Measurements from ENCODE around the gene TOM1L2.

Gene TOM1L2

DNA sequence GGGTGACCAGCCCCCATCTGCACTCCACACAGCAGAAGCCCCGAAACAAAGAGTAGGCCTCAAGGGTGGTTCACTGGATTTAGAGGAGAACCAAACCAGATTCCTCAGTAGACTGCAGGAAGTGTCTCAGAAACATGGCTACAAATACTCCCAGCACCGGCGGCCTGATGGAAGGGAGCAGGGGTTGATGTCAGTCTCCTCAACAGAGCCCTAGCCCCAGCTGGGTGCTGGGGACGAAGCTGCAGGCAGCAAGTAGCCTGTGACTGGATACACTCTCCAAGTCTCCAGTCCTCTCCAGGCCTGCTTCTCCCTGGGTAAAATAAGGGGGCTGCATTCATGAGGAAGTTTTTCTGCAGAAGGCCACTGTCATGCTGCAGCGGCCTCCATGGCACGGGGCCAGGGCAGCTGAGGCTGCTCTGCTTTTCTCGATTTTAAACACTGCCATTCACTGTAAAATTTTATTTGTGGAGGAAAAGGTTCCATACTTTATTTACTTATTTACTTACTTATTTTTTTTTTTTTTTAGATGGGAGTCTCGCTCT lies 98.7 kb downstream of the TOM1L2 start:
- no peak for DNase-seq (ENCODE audit: low read depth)

DNA sequence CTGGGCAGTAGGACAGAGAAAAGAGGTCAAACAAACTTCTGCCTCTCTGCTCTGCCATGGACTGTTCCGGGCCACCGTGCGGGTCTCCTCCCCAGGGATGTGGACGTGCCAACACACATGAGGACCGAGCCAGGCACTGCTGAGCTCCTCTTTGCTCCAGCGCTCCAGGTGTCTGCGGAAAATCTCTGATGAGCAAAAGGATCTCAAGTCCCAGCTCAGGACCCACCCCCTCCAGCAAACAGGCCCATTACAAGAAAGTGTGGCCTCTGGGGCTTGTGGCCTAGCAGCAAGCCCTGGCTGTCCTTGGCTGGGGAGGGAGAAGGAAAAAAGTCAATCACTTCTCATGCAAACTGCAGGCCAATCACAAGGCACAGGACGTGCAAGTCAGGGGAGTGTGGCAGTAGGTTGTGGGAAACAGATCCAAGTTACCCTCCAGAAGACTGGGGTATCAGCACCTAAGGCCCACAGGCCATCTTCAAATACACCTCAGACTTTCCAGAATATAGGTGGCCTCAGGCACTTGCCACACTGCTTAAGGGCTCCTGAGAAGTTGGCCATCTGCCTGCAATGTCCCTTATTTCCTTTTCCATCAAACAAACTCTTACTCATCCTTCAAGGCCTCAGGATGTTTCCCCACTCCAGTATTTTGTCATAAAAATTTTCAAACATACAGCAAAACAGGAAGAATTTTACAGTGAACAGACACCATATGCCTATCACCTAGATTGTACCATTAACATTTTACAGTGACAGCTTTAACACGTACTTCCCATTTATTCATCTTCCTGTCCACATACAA lies 99.5 kb downstream of the TOM1L2 start:
- no peak for DNase-seq (ENCODE audit: low read depth)

DNA sequence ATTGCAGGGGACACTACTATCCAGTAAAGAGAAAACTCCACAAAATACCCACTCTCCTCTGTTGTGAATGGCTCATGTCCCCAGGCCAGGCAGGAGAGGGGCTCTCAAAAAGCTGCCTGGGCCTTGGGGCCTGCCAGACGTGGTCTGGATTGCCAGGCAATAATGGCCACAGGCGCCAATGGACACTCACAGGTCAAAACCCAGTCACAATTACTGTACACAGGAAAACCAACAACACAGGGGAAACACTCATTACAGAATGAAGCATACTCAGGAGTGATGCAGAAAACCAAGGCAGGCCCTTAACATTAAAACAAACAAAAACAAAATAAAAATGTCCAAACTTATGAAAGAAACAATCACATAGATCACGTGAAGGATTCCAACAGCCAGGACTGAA lies 100.3 kb downstream of the TOM1L2 start:
- no peak for DNase-seq (ENCODE audit: low read depth)

DNA sequence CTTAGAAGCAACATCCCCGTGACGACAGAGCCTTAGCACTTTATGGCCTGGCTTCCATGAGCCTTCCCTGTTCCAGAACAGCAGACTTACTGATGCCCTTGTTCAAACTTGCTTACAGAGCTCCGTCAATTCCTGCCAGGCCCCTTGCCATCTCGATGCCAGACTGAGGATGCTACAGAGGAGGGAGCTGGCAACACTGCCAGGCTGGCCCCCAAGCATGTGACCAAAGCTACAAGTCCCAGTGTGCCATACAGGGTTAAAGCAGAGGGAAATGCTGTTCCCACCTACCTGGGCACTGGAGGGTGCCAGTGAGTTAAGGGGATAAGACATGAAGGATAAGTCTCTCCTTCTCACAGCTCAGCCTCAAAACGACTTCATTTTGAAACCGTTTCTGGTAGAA lies 102.0 kb downstream of the TOM1L2 start:
- DNase-seq (ENCODE audit: low read depth): no peak

DNA sequence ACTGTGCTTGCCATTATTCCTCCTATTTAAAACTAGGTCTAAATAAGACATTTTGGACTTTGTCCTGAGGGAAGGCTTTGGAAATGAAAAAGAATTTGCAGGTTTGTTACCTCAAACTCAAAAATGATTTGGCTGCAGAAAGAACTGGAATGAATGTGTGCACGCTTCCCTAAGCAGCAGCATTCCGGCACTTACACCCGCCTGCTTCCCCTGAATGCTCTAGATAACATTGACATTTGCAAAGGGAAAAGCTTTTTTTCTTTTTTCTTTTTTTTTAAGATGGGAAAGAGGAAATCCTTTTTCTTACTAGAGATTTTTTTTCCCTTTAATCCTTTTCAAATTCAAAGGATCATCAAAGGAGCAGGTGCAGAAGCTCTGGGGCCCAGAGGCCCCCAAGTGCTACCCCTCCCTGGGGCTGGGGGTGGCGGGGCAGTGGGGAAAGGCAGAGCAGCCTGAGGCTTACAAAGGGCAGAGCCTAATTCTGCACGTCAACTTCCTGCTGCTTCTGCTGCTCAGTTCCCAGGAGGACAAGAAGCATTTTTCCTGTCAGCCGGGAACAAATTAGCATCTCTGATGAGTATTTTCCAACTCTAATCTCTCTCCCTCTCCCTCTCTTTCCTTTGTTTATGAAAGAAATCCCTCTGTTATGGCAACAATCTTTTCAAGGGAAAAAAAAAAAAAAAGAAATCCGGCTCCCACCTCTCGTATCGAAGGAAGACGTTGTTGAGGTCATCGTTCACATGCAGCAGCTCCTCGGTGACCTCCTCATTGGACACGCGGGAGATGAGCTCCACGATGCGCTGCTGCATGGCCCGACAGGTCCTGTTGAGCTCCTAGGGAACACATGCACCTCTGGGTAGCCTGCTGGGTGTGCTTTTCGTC lies 103.3 kb downstream of the TOM1L2 start:
- no peak for DNase-seq (ENCODE audit: low read depth)

DNA sequence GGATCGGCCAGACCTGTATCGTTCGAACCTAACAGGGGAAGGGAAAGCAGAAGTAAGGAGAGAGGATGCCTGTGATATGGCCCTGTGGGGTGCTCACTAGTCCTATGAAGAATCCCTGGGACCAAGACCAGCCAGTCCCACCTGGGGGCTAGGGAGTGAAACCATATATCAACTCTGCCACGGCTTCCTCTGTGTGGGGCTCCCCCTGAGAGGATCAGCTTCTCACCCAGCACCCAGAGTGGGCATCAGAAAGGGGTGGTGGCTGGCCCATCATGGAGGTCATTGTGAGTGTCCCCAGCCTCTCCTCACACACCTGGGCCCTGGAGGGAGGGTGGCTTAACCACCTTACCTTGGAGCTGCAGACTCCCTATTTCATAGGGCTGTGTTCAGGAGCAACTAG lies 105.3 kb downstream of the TOM1L2 start:
- DNase-seq (ENCODE audit: low read depth): no peak

DNA sequence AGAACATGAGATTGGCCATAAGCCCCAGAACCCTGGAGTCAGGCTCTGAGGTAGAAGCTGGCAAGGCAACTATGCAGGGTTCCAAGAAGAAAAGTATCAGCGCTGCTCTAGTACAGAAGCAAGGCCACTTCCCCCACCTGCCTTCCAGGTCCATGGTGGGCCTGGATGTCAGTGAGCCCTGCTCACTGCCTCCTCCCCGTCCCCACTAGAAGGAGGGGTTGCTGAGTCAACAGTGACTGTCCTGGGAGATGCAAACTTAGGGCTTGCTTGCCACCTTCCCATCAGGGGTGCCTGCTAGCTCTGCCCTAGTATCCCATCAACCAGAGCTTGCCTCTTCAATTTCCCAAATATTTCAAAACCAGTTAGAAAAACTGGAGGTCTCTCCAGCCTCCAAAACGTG lies 105.8 kb downstream of the TOM1L2 start:
- no peak for DNase-seq (ENCODE audit: low read depth)

DNA sequence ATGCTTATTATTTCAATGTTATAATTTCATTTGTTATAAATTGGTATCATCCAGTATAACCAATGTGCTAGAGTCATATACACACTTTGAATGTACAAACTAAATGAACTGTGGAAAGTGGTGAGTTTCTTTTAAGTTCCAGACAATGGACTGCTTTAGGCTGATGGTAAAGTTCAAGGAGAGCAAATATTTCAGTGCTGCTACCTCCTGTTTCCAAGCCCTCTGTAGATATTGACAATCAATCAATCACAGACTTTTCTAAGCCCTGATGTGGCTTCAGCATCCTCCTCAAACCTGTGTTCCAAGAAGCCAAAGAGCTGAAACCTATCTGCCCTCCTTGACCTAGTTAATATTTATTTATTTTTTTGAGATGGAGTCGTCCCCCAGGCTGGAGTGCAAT lies 107.2 kb downstream of the TOM1L2 start:
- no peak for DNase-seq (ENCODE audit: low read depth)

DNA sequence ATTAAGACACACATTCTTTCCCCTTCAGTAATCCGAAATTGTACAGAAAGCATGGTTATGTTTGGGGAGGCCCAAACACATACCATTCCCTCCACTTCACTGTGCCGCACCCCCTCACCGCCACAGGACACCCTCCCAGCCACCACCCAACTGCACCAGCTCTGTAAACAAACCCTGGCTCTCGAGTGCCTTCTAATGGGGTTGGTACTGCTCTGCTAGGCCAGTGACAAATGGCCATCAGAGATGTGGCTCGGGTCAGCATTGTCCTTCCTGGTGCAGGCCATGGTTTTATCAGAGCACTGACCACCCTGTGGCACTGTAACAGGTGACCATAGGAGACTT lies 111.5 kb downstream of the TOM1L2 start:
- no peak for DNase-seq (ENCODE audit: low read depth)

DNA sequence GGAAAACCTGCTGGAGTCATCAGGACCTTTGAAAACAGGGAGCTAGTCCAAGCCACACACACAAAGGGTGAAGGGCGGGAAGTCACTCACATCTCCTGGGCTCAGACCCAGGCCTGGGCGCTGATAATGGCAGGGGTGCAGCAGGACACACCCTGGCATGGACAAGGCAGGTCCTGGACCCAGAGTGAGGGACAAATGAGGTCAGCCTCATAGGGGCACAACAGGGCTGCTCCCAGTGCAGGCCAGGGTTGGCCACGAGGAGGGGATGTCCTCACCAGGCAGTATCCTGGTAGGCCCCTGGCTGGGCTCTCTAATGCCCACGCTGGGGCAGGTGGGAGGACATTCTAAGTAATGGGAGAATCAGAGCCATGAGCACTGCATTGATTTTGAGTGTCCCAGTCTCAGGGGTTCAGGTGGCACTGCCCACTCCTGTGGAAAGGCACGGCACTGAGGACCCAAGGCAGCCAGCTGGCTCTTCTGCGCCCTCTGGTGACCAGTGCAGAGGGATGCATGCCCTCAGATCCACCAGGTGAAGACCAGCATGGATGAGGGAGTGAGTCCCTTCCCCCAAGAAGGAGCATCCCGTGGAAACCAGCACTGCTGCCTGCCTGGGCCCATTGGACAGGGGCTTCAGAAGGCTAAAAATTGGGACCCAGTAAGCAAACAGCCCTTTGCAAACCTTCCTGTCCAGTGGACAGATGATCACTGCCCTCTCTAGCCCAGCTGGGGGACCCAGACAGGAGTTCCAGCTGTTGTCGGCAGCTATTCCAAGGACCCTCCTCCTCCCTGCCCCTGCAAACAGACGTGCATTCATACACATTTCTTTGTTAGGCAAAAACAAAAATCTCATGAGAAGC lies 112.1 kb downstream of the TOM1L2 start:
- peak; percentile 35 for DNase-seq (ENCODE audit: low read depth)

DNA sequence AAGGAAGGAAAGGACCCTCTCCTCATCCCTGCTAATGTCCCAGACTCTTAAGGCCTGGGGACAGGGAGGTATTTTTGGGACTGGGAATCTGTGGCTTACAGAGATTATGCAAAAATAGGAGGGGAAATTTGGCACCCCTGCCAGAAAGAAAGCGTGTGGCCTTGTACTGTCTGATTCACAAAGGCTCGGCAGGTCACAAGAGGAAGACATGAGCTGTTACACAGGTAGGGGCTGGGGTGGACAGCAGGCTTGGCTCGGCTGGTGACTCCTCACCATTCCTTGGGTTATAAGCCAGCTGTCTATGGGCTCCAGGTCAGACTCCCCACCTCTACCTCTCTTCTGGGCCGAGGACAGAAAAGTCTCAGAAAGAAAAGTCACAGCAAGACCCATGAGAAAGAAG lies 114.7 kb downstream of the TOM1L2 start:
- no peak for DNase-seq (ENCODE audit: low read depth)

DNA sequence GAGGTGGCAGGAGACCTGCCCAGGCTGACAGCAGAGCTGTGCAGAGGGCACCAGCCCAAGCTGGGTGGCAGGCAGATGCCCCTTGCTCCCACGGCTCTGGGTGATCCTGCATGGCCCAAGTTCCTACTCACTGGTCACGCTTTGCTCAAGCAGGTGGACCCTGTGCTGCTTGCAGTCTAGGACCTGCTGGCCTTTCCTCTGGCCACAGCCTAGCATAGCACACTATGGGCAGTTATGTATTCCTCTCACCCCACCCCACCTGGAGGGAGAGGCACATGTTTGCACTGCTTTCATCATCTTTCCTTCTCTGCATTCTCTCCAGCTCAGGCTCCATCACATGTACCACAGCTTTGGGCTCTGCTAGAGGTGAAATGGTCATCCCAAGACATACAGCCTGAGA lies 115.8 kb downstream of the TOM1L2 start:
- DNase-seq (ENCODE audit: low read depth): no peak

DNA sequence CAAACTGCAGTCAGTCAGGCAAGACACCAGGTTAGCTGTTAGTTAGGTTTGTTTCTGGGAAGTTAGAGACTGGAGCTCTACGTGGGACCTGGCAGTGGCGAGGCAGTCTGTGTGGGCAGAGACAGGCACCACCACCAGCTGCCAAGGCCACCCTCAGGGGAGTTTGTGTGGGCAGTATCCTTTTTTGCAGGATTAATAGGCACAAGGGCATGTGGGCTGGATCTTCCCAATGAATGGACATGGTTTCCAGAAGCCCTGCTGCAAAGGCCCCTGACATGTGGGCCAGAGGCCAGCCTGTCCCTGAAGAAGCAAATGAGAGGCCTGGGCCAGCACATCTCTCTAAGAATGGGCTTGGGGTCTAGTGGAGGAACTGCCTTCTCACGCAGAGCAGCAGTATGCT lies 116.2 kb downstream of the TOM1L2 start:
- DNase-seq (ENCODE audit: low read depth): no peak

DNA sequence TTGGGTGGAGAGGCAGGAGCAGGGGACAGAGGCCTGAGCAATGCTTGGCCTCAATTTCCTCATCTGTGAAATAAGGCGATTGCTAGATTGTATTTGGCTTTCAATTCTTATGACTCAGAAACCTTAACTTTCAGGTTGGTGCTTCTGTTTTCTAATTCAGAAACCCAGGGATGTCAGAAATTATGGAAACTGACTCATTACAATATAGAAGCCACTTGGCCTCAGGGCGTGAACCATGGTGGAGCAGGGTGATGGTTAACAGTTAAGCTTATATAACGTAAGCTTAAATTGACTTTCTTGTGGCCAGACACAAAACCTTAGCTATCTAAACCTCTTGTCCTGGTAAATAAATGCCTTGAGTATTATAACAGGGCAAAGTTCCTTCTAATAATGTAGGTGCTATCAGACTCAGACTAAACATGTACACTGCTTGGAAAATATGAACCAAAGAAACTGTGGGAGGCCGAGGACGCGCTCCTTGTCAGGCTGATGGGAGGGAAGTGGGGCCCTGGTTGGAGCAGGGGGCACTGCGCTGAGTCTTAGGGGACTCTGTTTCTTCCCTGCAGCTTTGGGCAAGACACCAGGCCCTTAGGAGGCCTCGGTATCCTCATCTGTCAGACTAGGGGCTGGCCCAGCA lies 118.3 kb downstream of the TOM1L2 start:
- no peak for DNase-seq (ENCODE audit: low read depth)

DNA sequence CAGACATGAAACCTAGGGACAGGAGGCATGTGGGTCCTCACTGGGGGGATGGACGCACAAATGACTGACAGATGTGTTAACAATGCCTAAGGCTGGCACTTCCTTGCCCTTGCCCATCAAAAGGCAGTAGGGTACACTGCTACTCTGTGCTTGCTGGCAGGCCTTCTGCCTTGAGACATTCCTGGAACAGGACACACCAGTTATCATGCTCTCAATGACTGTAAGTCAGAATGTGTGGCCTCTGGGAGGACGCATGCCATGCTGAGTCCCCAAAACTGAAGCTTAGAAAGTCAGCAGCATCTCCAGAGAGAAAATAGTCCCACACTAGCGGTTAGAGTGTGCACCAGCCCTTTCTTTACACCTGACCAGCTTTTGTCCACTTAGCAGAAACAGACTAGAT lies 119.3 kb downstream of the TOM1L2 start:
- no peak for DNase-seq (ENCODE audit: low read depth)

DNA sequence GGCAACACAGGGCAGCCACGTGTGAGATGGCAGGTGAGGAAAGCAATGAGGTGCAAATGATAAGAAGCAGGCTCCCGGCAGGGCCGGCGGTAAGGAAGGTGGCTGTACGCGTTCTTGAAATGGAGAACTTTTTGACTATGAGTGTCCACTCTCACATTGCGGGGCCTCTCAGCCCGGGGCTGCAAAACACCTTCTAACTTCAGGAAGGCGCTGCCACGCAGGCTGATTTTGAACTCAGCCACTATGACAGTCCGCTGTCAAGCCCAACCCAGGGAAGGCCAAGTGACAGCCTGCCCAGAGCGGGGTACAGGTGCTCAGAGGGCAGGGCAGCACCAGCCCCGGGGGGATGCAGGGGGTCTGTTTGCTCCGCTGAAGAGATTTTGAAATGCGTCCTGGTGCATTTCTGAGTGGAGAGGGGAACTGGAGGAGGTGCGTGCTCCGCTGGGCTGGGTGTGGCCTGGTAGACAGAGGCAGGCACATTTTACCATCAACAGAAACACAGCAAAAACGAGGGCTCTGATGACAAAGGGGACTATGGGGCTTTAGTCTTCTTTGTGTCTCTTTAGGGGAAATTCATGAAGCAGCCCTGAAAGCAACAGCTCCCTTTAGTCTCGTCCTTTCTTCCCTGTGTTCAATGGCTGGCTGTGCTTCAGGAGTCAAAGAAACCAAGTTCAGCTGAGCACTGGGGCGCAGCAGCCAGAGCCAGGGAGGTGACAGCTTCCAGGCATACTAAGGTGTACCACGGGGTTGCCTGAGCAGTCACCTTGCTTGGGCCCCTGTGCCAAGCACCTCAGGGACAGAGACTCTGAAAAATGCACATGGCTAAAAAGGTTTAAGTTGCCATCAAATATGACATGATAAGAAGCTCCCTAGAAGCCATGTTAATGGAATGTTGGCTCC lies 120.8 kb downstream of the TOM1L2 start:
- no peak for DNase-seq (ENCODE audit: low read depth)

DNA sequence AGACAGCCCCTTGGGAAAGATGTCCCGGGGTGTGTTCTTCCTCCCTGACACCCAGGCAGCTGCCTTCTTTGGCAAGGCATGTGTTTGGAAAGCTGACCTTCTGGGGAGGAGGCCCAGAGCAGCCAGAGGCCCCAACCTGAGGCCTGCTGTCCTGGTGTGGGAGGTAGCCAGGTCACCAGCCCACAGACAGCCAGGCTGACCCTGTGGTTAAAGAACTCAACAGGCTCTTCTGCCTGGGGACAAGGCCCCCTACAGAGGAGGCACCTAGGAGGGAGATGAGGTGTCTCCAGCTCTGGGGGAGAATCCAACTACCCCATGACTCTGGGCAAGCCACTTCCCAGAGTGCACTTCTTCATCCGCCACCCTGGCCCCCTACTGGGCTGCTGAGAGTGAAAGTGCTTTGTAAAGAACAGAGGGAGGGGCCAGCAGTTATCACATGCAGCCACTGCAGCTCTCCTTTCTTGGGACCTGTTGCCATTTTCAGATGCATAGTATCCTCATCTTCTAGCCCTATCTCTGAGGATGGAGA lies 122.3 kb downstream of the TOM1L2 start:
- no peak for DNase-seq (ENCODE audit: low read depth)

DNA sequence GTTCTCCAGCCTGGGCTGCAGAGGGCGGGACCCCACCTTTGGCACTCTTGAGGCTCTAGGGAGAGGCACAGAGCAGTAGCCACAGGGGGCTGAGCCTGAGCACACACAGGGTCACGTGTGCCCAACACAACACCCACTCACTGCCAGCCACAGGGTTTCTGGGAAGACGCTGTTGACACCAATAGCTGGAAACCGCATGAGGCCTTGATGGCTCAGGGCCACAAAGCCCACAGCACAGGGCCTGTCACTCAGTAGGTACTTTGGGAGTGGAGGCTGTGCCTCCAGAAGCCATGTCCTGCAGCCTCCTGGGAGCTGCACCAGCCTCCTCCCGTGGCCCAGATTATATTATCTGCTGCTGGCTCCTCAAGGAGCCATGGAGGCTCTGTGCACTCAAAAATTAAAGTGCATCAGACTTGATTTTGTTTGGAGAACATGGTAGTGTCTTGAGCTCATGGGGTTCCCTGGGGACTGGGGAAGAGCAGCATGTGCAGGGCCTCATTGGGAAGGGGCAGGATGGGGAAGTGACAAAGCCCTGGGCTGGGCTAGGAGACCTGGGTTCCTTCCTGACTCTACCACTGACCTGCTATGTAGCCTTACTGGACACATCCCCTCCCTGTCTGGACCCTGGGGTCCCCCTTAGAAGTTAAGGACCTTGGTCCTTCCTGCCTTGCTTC lies 122.9 kb downstream of the TOM1L2 start:
- DNase-seq (ENCODE audit: low read depth): peak; percentile 76

DNA sequence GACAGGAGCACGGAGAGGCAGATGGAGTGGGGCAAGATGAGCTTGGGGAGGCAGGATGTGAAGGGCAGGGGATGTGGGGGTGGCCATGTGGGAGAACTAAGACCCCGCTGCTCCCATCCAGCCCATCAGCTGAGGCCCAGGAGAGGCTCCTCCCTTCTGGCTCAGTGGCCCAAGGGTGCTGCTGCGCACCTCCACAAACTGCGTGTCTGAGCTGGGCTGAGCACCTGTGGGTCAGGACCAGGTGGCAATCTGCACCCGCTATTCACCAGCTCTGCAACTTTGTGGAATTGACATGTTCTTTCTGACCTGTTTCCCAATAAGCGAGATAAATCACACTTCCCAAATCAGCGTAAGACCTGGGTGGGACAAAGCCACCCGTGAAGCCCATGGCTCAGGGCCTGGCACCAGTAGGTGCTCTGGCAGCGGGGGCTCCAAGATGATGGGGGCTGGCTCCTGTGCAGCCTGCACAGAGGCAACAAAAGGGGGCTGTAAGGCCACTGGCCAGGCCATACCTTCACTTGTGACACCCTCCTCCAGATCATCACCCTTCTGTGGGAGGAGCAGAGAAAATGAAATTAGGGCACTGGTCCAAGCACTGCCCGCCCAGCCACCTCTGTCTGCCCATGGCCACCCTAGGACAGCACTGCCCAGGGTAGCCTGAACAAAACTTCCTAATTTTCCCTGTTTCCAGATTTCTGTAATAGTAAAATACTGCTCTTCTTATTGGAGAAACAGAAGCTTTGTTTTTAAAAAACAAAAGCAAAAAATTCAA lies 123.7 kb downstream of the TOM1L2 start:
- DNase-seq (ENCODE audit: low read depth): no peak

All from CMK (cell line).